GM12878 (cell line): Measurements from ENCODE around the gene CNR1.

Experiments
- BRCA1 ChIP-seq: IDR thresholded peaks from 2 replicates; pipeline ENCODE4 v1.6.1; 2011; ENCODE audit warnings: low read depth, low read length, improper control_type of control experiment
- CHD1 ChIP-seq: IDR thresholded peaks from 2 replicates; pipeline ENCODE4 v1.6.1; 2012; ENCODE audit warnings: low read depth, low read length, improper control_type of control experiment
- GATAD2B ChIP-seq: fragments of 450-650 bp; conservative IDR thresholded peaks from 2 replicates; pipeline ENCODE4 v1.6.1; 2017; ENCODE audit warnings: low read depth, mild to moderate bottlenecking, moderate library complexity
- KDM1A ChIP-seq: fragments of 200-600 bp; sonication (generic); IDR thresholded peaks from 2 replicates; pipeline ENCODE4 v1.6.1; 2016; ENCODE audit warnings: borderline replicate concordance
- NBN ChIP-seq: fragments of 450-650 bp; IDR thresholded peaks from 2 replicates; pipeline ENCODE4 v1.6.1; 2016
- NR2F1 ChIP-seq: fragments of 450-650 bp; conservative IDR thresholded peaks from 2 replicates; pipeline ENCODE4 v1.6.1; 2017; ENCODE audit warnings: mild to moderate bottlenecking
- ZBED1 ChIP-seq: IDR thresholded peaks from 2 replicates; pipeline ENCODE4 v1.6.1; 2016; ENCODE audit warnings: borderline replicate concordance
- ZNF274 ChIP-seq: IDR thresholded peaks from one replicate; pipeline ENCODE4 v1.8.0; 2011; ENCODE audit not compliant: insufficient read length, insufficient read depth
- ZSCAN29 ChIP-seq: fragments of 450-650 bp; IDR thresholded peaks from 2 replicates; pipeline ENCODE4 v1.6.1; 2017; ENCODE audit warnings: mild to moderate bottlenecking, moderate library complexity
- TF ChIP-seq, protein P1 (sequence below), 3 experiments: IDR thresholded peaks in 2 of 3; conservative IDR thresholded peaks in 1 of 3; 2 replicates each; pipeline ENCODE4 v1.5.1; 2011; ENCODE audit warnings: low read depth in 3 of 3, low read length in 3 of 3, mild to moderate bottlenecking in 3 of 3, control low read depth in 2 of 3, moderate library complexity in 2 of 3, inconsistent platforms in 1 of 3, mixed read lengths in 1 of 3; ENCODE audit not compliant: control insufficient read depth in 2 of 3, insufficient read depth in 1 of 3; ENCODE audit errors: extremely low read depth in 1 of 3

GRCh38 chr6:88119769-88120168 is 46.4 kb downstream of the CNR1 start:
- TF ChIP-seq, protein P1, sequence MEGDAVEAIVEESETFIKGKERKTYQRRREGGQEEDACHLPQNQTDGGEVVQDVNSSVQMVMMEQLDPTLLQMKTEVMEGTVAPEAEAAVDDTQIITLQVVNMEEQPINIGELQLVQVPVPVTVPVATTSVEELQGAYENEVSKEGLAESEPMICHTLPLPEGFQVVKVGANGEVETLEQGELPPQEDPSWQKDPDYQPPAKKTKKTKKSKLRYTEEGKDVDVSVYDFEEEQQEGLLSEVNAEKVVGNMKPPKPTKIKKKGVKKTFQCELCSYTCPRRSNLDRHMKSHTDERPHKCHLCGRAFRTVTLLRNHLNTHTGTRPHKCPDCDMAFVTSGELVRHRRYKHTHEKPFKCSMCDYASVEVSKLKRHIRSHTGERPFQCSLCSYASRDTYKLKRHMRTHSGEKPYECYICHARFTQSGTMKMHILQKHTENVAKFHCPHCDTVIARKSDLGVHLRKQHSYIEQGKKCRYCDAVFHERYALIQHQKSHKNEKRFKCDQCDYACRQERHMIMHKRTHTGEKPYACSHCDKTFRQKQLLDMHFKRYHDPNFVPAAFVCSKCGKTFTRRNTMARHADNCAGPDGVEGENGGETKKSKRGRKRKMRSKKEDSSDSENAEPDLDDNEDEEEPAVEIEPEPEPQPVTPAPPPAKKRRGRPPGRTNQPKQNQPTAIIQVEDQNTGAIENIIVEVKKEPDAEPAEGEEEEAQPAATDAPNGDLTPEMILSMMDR (IDR thresholded peaks at IDR 0.05 in 2 of 3, conservative IDR thresholded peaks at IDR 0.05 in 1 of 3; ENCODE audit: control insufficient read depth in 2 of 3, extremely low read depth in 1 of 3, insufficient read depth in 1 of 3, low read depth in 3 of 3, low read length in 3 of 3) = no peak
- no peak for TF ChIP-seq KDM1A
- TF ChIP-seq ZSCAN29 = no peak
- TF ChIP-seq BRCA1 = no peak
- no peak for TF ChIP-seq NBN
- no peak for TF ChIP-seq NR2F1
- no peak for TF ChIP-seq ZNF274
- no peak for TF ChIP-seq CHD1
- no peak for TF ChIP-seq ZBED1
- no peak for TF ChIP-seq GATAD2B
